AG09319 (cell line): Measurements from ENCODE around the gene CYTIP.

Experiments
- DNase-seq: peaks from one replicate; pipeline ENCODE4 v3.0.0-alpha.2; 2010; ENCODE audit warnings: low read depth; ENCODE audit errors: extremely low read depth
- TF ChIP-seq, protein P1 (sequence below): IDR thresholded peaks from 2 replicates; pipeline ENCODE4 v1.5.1; 2011; ENCODE audit warnings: low read depth, mild to moderate bottlenecking, inconsistent platforms, low read length, moderate library complexity

CYTIP gene

DNA sequence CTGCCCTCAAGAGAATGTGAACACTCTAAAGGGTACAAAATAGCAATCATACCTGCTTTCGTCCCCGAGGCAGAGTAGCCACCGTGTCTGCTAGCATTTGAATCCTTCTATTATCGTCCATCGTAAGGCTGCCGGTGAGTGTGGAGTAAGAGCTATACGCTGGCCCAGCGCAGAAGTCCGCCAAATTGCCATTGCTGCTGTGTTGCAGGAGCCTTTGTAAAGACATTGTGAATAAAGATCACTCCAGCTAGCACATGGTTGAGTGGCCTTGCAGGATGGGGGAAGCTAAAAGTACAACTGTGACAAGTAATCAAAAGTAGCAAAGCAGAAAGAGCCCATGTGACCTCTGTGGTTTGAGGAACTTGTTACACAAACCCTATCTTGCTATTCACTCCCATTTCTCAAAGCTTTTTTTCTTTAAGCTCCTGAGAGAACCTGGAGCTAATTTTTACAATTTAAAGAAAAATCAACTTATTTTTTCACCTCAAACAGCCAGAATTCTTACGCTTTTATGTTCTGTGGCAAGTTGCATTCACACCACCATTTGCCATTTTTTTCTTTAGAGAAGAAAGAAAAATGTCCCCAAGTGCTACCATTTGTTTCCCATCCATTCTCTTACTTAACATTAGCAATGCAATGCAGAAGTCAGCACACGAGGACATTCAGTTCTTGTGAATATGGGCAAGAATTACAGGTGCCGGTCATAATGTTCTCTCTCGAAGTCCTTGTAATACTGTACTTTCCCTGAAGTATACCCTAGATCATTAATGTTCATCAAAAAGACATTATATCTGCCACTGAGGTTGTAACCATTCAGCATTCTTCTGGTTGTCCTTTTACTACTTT lies at the start of gene CYTIP:
Gene CYTIP, minus strand, starts transcription at position 295 of the 846 bp plus-strand sequence. Its CDS starts 69 bp downstream, at position 226.
- DNase-seq, result no peak
- TF ChIP-seq, protein P1, sequence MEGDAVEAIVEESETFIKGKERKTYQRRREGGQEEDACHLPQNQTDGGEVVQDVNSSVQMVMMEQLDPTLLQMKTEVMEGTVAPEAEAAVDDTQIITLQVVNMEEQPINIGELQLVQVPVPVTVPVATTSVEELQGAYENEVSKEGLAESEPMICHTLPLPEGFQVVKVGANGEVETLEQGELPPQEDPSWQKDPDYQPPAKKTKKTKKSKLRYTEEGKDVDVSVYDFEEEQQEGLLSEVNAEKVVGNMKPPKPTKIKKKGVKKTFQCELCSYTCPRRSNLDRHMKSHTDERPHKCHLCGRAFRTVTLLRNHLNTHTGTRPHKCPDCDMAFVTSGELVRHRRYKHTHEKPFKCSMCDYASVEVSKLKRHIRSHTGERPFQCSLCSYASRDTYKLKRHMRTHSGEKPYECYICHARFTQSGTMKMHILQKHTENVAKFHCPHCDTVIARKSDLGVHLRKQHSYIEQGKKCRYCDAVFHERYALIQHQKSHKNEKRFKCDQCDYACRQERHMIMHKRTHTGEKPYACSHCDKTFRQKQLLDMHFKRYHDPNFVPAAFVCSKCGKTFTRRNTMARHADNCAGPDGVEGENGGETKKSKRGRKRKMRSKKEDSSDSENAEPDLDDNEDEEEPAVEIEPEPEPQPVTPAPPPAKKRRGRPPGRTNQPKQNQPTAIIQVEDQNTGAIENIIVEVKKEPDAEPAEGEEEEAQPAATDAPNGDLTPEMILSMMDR, result no peak

DNA sequence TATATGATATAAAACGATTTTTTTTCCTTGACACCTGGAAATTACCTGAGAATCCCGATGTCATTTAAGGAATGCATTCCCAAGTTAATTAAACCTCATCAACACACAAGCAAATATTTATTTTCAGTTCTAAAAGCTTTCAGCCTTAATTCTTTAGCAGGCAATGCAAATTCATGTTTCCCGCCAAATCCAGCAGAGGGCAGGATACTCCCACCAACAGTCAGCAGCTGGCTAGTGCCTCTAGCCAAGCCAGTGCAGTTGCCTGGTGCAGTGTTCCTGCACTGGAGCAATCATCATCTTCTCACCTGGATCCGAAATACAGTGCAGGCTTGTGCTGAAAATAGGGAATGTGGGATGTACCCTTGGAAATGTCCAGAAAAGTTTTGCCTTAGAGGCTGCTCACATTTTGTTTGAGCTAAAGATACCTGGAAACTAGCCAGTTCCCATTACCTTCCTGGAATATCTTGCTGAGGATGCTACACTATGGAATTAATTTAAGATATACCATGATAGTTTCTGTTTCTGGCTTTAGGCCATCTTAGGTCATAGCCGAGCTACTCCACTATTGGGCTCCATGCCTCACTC lies 48.4 kb upstream of the CYTIP start:
- TF ChIP-seq, protein P1, result peak; percentile 73

GRCh38 chr2:157489983-157490382 lies 46.1 kb upstream of the CYTIP start:
- DNase-seq, result no peak
- TF ChIP-seq, protein P1, result no peak

More for the DNA sequence above, 48.4 kb upstream of the CYTIP start:
- DNase-seq, result no peak

GRCh38 chr2:157488877-157489276 lies 45.0 kb upstream of the CYTIP start:
- DNase-seq, result no peak
- TF ChIP-seq, protein P1, result no peak

- DNase-seq, result no peak
- TF ChIP-seq, protein P1, result no peak
Measured at GRCh38 chr2:157487747-157488146, 43.9 kb upstream of the CYTIP start.

GRCh38 chr2:157487271-157487610 lies 43.4 kb upstream of the CYTIP start:
- DNase-seq, result no peak
- TF ChIP-seq, protein P1, result no peak

- TF ChIP-seq, protein P1, result no peak
- no peak for DNase-seq
Measured at GRCh38 chr2:157486596-157487270, 42.8 kb upstream of the CYTIP start.
